Measurements from ENCODE around the gene DLX1.

The DLX1 gene

GRCh38 chr2:172087780-172088244 is 2.5 kb downstream of the DLX1 start:
- no peak for DNase-seq (ENCODE audit: low read depth)
- no peak overlapping the region for H3K4me3 ChIP-seq (ENCODE audit: low read length)
- no peak for TF ChIP-seq CTCF (IDR thresholded peaks at IDR 0.05; ENCODE audit: insufficient read depth, low read depth, low read length, missing control alignments)

GRCh38 chr2:172088245-172089004 is 3.1 kb downstream of the DLX1 start:
- TF ChIP-seq CTCF (IDR thresholded peaks at IDR 0.05; ENCODE audit: insufficient read depth, low read depth, low read length, missing control alignments): no peak
- H3K4me3 ChIP-seq (ENCODE audit: low read length): no peak overlapping the region
- DNase-seq (ENCODE audit: low read depth): no peak

- no peak overlapping the region for H3K4me3 ChIP-seq (ENCODE audit: low read length)
- no peak for DNase-seq (ENCODE audit: low read depth)
- TF ChIP-seq CTCF (IDR thresholded peaks at IDR 0.05; ENCODE audit: insufficient read depth, low read depth, low read length, missing control alignments): no peak
These were observed 3.7 kb downstream of the DLX1 start for GRCh38 chr2:172089005-172089504.

- H3K4me3 ChIP-seq (ENCODE audit: low read length): no peak overlapping the region
- no peak for DNase-seq (ENCODE audit: low read depth)
- no peak for TF ChIP-seq CTCF (IDR thresholded peaks at IDR 0.05; ENCODE audit: insufficient read depth, low read depth, low read length, missing control alignments)
These were observed 4.3 kb downstream of the DLX1 start for GRCh38 chr2:172089633-172090032.

- no peak for DNase-seq (ENCODE audit: low read depth)
- H3K4me3 ChIP-seq (ENCODE audit: low read length): no peak overlapping the region
- no peak for TF ChIP-seq CTCF (IDR thresholded peaks at IDR 0.05; ENCODE audit: insufficient read depth, low read depth, low read length, missing control alignments)
These were observed 5.0 kb downstream of the DLX1 start for GRCh38 chr2:172090044-172090961.

GRCh38 chr2:172091000-172091641 is 5.8 kb downstream of the DLX1 start:
- TF ChIP-seq CTCF (IDR thresholded peaks at IDR 0.05; ENCODE audit: insufficient read depth, low read depth, low read length, missing control alignments): no peak
- DNase-seq (ENCODE audit: low read depth): no peak

More at GRCh38 chr2:172091000-172091641, 5.8 kb downstream of the DLX1 start:
- no peak overlapping the region for H3K4me3 ChIP-seq (ENCODE audit: low read length)
